Smooth muscle cell (in vitro differentiated cells): Measurements from ENCODE around the gene PI4K2A. TPM values are rescaled to one million over a fixed set of nuclear protein-coding genes. Genes with fewer than 3 reads are reported as not detected.

Experiments
- DNase-seq: peaks from one replicate; lab custom pipeline; 2025; ENCODE audit not compliant: unreplicated experiment; lab: John Stamatoyannopoulos, UW
- H2AFZ ChIP-seq: fragments of 200-600 bp; sonication (generic); 2 replicates; pipeline ENCODE4 v1.6.0; 2016; ENCODE audit warnings: antibody characterized with exemption, low read depth, mild to moderate bottlenecking
- H3F3A ChIP-seq: fragments of 200-600 bp; sonication (generic); 2 replicates; pipeline ENCODE4 v1.6.0; 2017; ENCODE audit warnings: antibody characterized with exemption, low read depth
- H3K27ac ChIP-seq: fragments of 200-600 bp; sonication (generic); 2 replicates; pipeline ENCODE4 v1.5.1; 2016; ENCODE audit warnings: low read depth, mild to moderate bottlenecking
- H3K27me3 ChIP-seq: fragments of 200-600 bp; sonication (generic); 2 replicates; pipeline ENCODE4 v1.6.1; 2016; ENCODE audit warnings: low read depth, mild to moderate bottlenecking
- H3K36me3 ChIP-seq: fragments of 200-600 bp; sonication (generic); 2 replicates; pipeline ENCODE4 v1.5.1; 2016; ENCODE audit warnings: low read depth
- H3K4me1 ChIP-seq: fragments of 200-600 bp; sonication (generic); 2 replicates; pipeline ENCODE4 v1.5.1; 2016; ENCODE audit warnings: low read depth
- H3K4me2 ChIP-seq: fragments of 200-600 bp; sonication (generic); 2 replicates; pipeline ENCODE4 v1.6.0; 2016; ENCODE audit warnings: mild to moderate bottlenecking
- H3K4me3 ChIP-seq: fragments of 200-600 bp; sonication (generic); 2 replicates; pipeline ENCODE4 v1.5.1; 2016; ENCODE audit warnings: mild to moderate bottlenecking
- H3K79me2 ChIP-seq: fragments of 200-600 bp; sonication (generic); 2 replicates; pipeline ENCODE4 v1.6.0; 2016; ENCODE audit warnings: low read depth, mild to moderate bottlenecking
- H3K9ac ChIP-seq: fragments of 200-600 bp; sonication (generic); 2 replicates; pipeline ENCODE4 v1.6.0; 2016; ENCODE audit warnings: low read depth
- H3K9me3 ChIP-seq: fragments of 200-600 bp; sonication (generic); replicated peaks from 2 replicates; pipeline ENCODE4 v1.5.1; 2016; ENCODE audit warnings: low read depth
- H4K20me1 ChIP-seq: fragments of 200-600 bp; sonication (generic); 2 replicates; pipeline ENCODE4 v1.6.0; 2016; ENCODE audit warnings: low read depth
- CTCF ChIP-seq: fragments of 200-600 bp; sonication (generic); IDR thresholded peaks from 2 replicates; pipeline ENCODE4 v1.5.1; 2017; ENCODE audit warnings: borderline replicate concordance, mild to moderate bottlenecking, antibody characterized with exemption; ENCODE audit not compliant: insufficient read depth, poor library complexity, severe bottlenecking
- WGBS: methylation state at CpG from one replicate; pipeline ENCODE4 v1.1.7; 2016; ENCODE audit warnings: low lambda C conversion rate; 5-methylcytosine and 5-hydroxymethylcytosine counted together
- polyA plus RNA-seq: library from polyadenylated mRNA; unstranded; fragments of >200 nt; fragmentation: Nextera tagmentation; extraction: Ambion mirVana; gene quantifications from 2 replicates; pipeline ENCODE4 v1.2.1, GENCODE V29; 2016
- total RNA-seq: library from RNA; depleted of rRNA; stranded (reverse); fragments of >200 nt; gene quantifications from 2 replicates; pipeline ENCODE4 v1.2.3, GENCODE V29; 2014

PI4K2A gene
- total and polyA plus RNA-seq, 2 experiments from 2014 or later: 20.8 to 21.0 TPM

- DNase-seq: no peak
- Histone ChIP-seq H3F3A (peaks cover 18% of the 10 kb centered on the region), H3K27me3 (no peaks in the 10 kb centered on the region), H3K36me3 (no peaks in the 10 kb centered on the region), H3K79me2 (peaks cover 60% of the 10 kb centered on the region), H4K20me1 (peaks cover 19% of the 10 kb centered on the region), H3K4me1 (peaks cover 25% of the 10 kb centered on the region), H3K9ac (no peak overlapping the region), H3K27ac (no peak overlapping the region), H3K4me2 (no peak overlapping the region), H2AFZ (no peak overlapping the region), H3K9me3 (no peaks in the 10 kb centered on the region), H3K4me3 (no peak overlapping the region)
- WGBS: 95% methylated on average over 4 of the region's 4 CpGs
- no peak for TF ChIP-seq CTCF
These were observed 3.0 kb downstream of the PI4K2A start for GRCh38 chr10:97643441-97643985.

- no peak for DNase-seq
These were observed 4.5 kb downstream of the PI4K2A start for GRCh38 chr10:97644936-97645335.

GRCh38 chr10:97647556-97647955 is 7.1 kb downstream of the PI4K2A start:
- peaks cover 70% of the 10 kb centered on the region for H3K79me2 ChIP-seq
- peak overlapping the region; percentile 69 for H3K4me2 ChIP-seq

More at GRCh38 chr10:97644936-97645335, 4.5 kb downstream of the PI4K2A start:
- Histone ChIP-seq H3K79me2 (peaks cover 60% of the 10 kb centered on the region), H3K4me2 (no peak overlapping the region), H3K9ac (no peak overlapping the region), H3K36me3 (no peaks in the 10 kb centered on the region), H2AFZ (no peak overlapping the region), H3F3A (peaks cover 25% of the 10 kb centered on the region), H3K27ac (peak overlapping the region; percentile 42), H3K4me1 (peaks cover 31% of the 10 kb centered on the region), H3K4me3 (no peak overlapping the region), H3K9me3 (no peaks in the 10 kb centered on the region), H3K27me3 (no peaks in the 10 kb centered on the region), H4K20me1 (peaks cover 19% of the 10 kb centered on the region)
- TF ChIP-seq CTCF: no peak
- 90% methylated on average over 4 of the region's 4 CpGs for WGBS

More at GRCh38 chr10:97647556-97647955, 7.1 kb downstream of the PI4K2A start:
- Histone ChIP-seq H2AFZ (no peak overlapping the region), H3K27ac (peak overlapping the region; percentile 96), H3K4me1 (peaks cover 19% of the 10 kb centered on the region), H3K27me3 (no peaks in the 10 kb centered on the region), H3K36me3 (peaks cover 2% of the 10 kb centered on the region), H3K4me3 (no peak overlapping the region), H3K9ac (no peak overlapping the region), H3F3A (peaks cover 31% of the 10 kb centered on the region), H4K20me1 (peaks cover 6% of the 10 kb centered on the region), H3K9me3 (no peaks in the 10 kb centered on the region)
- no peak for TF ChIP-seq CTCF
- WGBS: 88% methylated on average over 1 of the region's 1 CpG
- DNase-seq: no peak
